ENCODE results near the gene MAPRE3. TPM values are rescaled to one million over a fixed set of nuclear protein-coding genes. Genes with fewer than 3 reads are reported as not detected.

The MAPRE3 gene
- total RNA-seq, 2 experiments from 2014 or later: 2.7 TPM

DNA sequence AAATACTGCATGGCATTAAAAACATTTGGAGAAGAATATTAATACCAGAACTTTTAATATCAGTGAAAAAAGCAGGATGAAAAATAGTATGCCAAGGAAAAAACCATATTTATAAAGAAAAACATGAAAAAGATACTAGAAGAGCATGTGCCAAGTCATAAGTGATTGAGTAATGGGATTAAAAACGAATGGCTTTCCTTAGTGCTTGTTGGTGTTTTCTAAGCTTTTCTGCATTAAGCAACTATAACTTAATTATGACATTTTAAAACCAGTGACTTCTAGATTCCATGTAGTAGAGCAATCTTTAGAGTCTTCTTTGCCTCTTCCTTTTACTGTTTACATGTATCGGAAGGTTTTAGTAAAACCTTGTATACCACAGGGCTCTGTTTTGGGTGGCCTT lies 6.6 kb downstream of the MAPRE3 start:
- ChIA-PET CTCF (interaction anchor here (1.6 kb wide), 1 partner anchor 15 kb away, joined by 5 read pairs; no protein-coding TSS in a partner anchor), POLR2A (no interaction called here)
- H3K4me1 Mint-ChIP-seq: no peaks in the 10 kb centered on the region
- no peak for DNase-seq
- no peak overlapping the region for H3K27ac Mint-ChIP-seq
- no peak overlapping the region for H3K4me3 Mint-ChIP-seq
- H3K27me3 Mint-ChIP-seq: peaks cover 12% of the 10 kb centered on the region
- no peaks in the 10 kb centered on the region for H3K9me3 Mint-ChIP-seq
- H3K36me3 Mint-ChIP-seq (ENCODE audit: low read depth): no peaks in the 10 kb centered on the region

DNA sequence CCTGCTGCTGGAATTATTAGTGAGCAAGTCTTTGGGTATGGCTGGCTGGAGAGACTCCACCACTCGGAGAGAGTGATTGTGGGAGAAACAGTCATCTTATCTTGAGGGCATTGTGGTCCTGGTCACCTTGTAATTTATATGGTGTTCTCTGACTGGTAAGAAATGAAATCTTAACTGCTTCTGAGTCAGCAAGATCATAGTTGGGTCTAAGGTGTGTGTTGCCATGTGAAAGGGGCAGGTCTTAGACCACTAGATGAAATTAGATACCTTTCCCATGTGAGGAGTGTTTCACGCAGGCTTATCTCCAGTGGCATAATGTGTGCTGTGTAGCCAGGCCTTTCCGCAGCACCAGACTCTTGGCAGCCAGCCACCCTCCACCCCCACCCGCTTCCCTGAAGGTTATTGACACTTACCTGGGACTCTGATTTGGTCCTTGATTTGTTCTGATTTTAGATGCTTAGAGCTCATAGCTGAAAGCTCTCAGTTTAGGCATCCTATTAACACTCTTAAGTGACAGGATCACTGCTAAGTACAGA lies 7.7 kb downstream of the MAPRE3 start:
- DNase-seq: no peak
- Mint-ChIP-seq H3K4me3 (no peak overlapping the region), H3K4me1 (no peaks in the 10 kb centered on the region), H3K27me3 (peaks cover 4% of the 10 kb centered on the region), H3K9me3 (no peaks in the 10 kb centered on the region), H3K27ac (no peak overlapping the region), H3K36me3 (ENCODE audit: low read depth) (no peaks in the 10 kb centered on the region)
- ChIA-PET CTCF (interaction anchor here (1.6 kb wide), 1 partner anchor 16 kb away, joined by 5 read pairs; no protein-coding TSS in a partner anchor), POLR2A (no interaction called here)

DNA sequence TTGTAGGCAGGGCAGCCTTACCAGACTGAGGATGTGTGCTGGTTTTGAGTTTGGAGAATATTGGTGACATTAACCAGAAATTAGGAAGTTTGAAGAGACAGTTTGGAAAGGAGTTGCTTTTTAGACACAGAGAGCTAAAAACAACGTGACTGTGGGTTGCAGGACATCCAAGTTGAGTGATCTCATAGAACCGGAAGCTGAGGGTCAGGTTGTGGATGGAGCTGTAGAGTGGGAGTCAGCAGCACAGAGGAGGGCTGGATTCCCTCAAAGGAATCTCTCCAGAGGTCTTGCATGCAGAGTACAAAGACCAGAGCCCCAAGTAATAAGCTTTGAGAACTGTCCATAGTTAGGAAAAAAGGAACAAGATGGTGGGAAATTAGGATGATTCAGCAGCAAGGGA lies 9.3 kb downstream of the MAPRE3 start:
- H3K9me3 Mint-ChIP-seq: no peaks in the 10 kb centered on the region
- no peaks in the 10 kb centered on the region for H3K36me3 Mint-ChIP-seq (ENCODE audit: low read depth)
- no peaks in the 10 kb centered on the region for H3K27me3 Mint-ChIP-seq
- no peak for DNase-seq
- ChIA-PET CTCF (no interaction called here), POLR2A (no interaction called here)
- no peaks in the 10 kb centered on the region for H3K4me1 Mint-ChIP-seq
- no peak overlapping the region for H3K27ac Mint-ChIP-seq
- no peak overlapping the region for H3K4me3 Mint-ChIP-seq

DNA sequence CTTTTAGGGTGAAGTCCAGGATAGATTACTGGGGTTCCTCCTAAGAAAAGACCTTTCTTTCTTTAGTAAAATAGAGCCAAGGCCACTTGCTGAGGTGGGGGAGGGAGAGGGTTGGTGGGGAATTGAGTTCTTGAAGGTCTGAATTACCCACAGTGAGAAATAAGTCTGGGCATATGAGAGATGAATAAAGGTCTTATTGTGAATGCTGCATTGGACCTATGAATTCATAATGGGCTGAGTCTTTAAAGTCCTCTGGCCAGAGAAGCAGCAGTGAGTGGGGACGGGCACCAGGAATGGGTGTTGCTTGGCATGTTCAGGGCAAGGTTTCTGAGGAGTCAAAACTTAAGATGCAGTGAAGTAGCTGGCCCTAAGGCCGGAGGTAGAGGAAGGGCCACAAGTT lies 10.5 kb downstream of the MAPRE3 start:
- CTCF ChIA-PET: no interaction called here
- no peak overlapping the region for H3K27ac Mint-ChIP-seq
- no peak for DNase-seq
- peaks cover 2% of the 10 kb centered on the region for H3K27me3 Mint-ChIP-seq
- POLR2A ChIA-PET: no interaction called here
- H3K4me3 Mint-ChIP-seq: no peak overlapping the region
- no peaks in the 10 kb centered on the region for H3K4me1 Mint-ChIP-seq
- H3K36me3 Mint-ChIP-seq (ENCODE audit: low read depth): no peaks in the 10 kb centered on the region
- no peaks in the 10 kb centered on the region for H3K9me3 Mint-ChIP-seq

DNA sequence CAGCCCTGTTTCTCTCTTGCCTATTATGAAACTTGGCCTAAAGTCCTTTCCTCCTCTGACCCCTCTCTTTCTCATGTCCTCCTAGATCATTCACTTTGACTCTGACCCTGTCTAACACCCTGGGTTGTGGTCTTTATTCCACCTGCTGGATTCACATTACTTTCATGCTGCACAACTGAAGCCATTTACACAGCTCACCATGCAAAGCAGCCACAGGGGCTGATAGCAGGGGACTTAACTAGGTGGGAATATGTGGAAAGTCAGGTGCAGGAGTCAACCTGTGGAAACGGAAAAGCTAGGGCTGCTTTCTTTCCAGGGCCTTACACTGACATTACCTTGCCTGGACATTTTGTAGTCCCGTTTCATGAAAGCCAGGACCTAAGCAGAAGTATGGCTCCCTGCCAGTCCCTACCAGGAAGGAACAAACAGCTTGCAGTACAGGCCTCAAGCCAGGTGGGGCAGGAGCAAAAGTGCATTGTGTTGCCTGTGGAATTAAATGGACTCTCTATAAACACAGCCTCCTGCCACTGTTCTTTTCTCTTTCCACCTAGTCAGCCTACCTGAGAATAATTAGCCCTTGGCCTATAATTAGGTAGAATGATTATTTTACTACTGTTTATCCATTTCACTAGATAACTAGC lies 11.8 kb downstream of the MAPRE3 start:
- CTCF ChIA-PET: interaction anchor here (1.0 to 3.2 kb wide), 4 partner anchors 12 to 20 kb away, joined by 3 to 7 read pairs (median 4); no protein-coding TSS in a partner anchor
- H3K4me1 Mint-ChIP-seq: no peaks in the 10 kb centered on the region
- H3K9me3 Mint-ChIP-seq: no peaks in the 10 kb centered on the region
- peaks cover 2% of the 10 kb centered on the region for H3K27me3 Mint-ChIP-seq
- H3K4me3 Mint-ChIP-seq: no peak overlapping the region
- no peak overlapping the region for H3K27ac Mint-ChIP-seq
- no peaks in the 10 kb centered on the region for H3K36me3 Mint-ChIP-seq (ENCODE audit: low read depth)
- DNase-seq: no peak
- POLR2A ChIA-PET: interaction anchor here (0.7 kb wide), 1 partner anchor 294 kb away, joined by 3 read pairs; no protein-coding TSS in a partner anchor

DNA sequence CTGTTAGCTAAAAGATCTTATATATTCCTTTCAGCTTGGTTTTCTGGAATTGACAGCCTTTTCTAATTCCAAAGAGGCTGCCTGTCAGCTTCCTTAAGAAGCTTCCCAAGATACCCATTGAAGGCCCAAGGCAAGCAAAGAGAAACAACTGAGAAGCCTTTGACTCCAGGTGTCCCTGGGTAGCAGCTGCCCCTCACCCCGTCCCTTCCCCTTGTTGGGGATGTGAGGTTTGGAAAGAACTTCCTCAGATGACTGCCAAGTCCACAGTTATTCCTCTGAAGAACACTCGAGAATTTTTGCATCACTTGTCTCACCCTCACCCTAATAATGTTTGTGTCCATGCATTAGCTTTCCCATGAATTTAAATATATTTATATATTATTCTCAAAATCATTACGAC lies 13.3 kb downstream of the MAPRE3 start:
- no peak overlapping the region for H3K4me3 Mint-ChIP-seq
- H3K9me3 Mint-ChIP-seq: no peaks in the 10 kb centered on the region
- ChIA-PET POLR2A (no interaction called here), CTCF (interaction anchor here (1.5 to 3.2 kb wide), 3 partner anchors 20 to 33 kb away, joined by 5 to 7 read pairs (median 5); no protein-coding TSS in a partner anchor)
- DNase-seq: no peak
- H3K27ac Mint-ChIP-seq: no peak overlapping the region
- H3K36me3 Mint-ChIP-seq (ENCODE audit: low read depth): no peaks in the 10 kb centered on the region
- H3K4me1 Mint-ChIP-seq: no peaks in the 10 kb centered on the region
- H3K27me3 Mint-ChIP-seq: peaks cover 2% of the 10 kb centered on the region

DNA sequence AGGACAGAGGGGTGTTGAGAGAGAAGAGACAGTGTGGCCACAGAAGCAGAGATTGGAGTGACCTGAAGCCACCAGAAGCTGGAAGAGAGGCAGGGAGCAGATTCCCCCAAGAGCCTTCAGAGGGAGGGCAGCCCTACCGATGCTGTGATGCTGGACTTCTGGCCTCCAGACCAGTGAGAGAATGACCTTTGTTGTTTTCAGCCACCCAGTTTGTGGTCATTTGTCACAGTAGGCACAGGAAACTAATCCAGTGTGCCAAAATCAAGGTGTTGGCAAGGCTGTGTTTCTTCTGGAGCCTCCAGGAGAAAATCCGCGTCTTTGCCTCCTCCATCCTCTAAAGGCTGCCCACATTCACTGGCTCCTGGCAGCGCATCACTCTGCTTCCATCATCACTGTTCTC lies 15.4 kb downstream of the MAPRE3 start:
- no peak for DNase-seq
- Mint-ChIP-seq H3K27me3 (peaks cover 2% of the 10 kb centered on the region), H3K4me1 (no peaks in the 10 kb centered on the region), H3K36me3 (ENCODE audit: low read depth) (no peaks in the 10 kb centered on the region), H3K4me3 (no peak overlapping the region), H3K27ac (no peak overlapping the region), H3K9me3 (no peaks in the 10 kb centered on the region)
- ChIA-PET CTCF (interaction anchor here (1.5 kb wide), 1 partner anchor 140 kb away, joined by 3 read pairs; no protein-coding TSS in a partner anchor), POLR2A (no interaction called here)

DNA sequence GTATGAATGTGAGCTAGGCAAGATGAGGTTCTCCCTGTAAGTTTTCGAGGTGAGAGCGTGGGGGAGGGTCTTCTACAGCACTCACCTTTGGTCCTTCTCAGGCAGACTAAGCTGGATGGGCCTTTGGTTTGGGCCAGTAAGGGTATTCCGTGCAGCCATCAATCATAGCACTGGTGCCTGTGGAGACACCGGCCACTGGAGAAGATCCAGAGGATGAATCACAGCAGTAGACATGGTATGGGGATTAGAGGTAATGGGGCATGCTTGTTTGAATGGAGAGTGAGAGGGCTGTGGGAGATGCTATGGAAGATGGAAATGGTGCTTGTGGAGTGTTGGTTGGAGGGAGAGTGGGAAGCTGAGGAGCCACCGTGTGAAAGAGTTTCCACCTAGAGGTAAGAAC lies 16.1 kb downstream of the MAPRE3 start:
- H3K27ac Mint-ChIP-seq: no peak overlapping the region
- no peak overlapping the region for H3K4me3 Mint-ChIP-seq
- POLR2A ChIA-PET: no interaction called here
- H3K9me3 Mint-ChIP-seq: no peaks in the 10 kb centered on the region
- no peaks in the 10 kb centered on the region for H3K36me3 Mint-ChIP-seq (ENCODE audit: low read depth)
- CTCF ChIA-PET: interaction anchor here (1.5 kb wide), 1 partner anchor 140 kb away, joined by 3 read pairs; no protein-coding TSS in a partner anchor
- H3K4me1 Mint-ChIP-seq: no peaks in the 10 kb centered on the region
- no peak for DNase-seq
- peaks cover 2% of the 10 kb centered on the region for H3K27me3 Mint-ChIP-seq

DNA sequence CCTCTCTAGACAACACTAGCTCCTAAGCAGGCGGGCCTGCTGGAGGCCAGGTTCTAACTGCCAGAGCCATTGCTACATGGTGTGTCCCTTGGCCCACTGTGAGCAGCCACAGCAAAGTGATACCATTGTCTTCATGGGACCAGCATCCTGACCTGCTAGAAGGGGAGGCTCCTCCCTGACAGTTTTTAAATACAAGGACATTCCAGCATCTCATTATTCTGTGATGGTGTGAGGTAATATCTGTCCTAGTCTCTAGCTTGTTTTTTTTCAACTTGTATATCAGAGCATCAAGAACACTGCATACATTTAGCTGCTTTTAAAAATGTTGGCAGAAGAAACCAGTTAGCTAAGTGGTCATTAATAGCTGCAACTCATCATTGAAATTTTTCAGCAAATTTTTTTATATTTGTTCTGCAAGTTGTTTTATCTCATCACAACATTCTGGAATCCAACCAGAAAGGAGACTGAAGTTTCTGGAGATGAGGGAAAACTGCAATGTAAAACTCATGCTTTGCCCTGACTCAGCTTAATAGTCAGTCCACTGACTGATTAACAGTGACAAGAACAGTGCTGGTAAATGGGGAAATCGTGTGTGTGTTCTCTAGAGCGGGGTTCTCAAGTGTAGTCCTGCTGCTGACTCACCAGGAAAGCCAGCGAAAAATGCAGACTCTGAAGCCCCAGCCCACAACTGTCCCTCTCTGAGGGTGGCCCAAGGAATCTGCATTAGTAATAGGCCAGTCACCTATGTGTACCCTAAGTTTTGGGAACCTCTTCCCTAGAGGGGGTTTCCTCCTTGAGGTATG lies 17.8 kb downstream of the MAPRE3 start:
- no peaks in the 10 kb centered on the region for H3K9me3 Mint-ChIP-seq
- H3K4me1 Mint-ChIP-seq: no peaks in the 10 kb centered on the region
- H3K36me3 Mint-ChIP-seq (ENCODE audit: low read depth): no peaks in the 10 kb centered on the region
- DNase-seq: no peak
- H3K27me3 Mint-ChIP-seq: peaks cover 2% of the 10 kb centered on the region
- H3K27ac Mint-ChIP-seq: no peak overlapping the region
- no peak overlapping the region for H3K4me3 Mint-ChIP-seq
- POLR2A ChIA-PET: no interaction called here
- CTCF ChIA-PET: interaction anchor here (0.7 to 2.0 kb wide), 3 partner anchors 12 to 196 kb away, joined by 3 to 6 read pairs (median 3); no protein-coding TSS in a partner anchor

DNA sequence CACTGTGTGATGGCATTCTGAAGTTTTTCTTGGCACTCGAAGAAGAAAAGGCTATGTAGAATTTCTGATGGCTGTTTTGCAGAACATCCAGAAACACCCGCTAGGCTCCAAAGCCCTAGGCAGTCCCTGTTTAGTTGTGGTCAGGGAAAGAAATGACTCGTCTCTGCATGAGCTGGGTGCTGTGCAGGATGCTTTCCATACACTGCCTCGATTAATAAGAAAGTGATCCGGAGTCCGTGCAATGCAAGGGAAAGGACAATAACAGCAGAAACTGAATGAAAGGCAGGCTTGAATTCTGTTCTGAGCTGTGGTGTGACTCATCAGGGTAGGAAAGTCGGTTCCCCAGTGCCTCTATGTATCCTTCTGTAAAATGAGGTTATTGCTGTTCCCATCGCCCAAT lies 18.7 kb downstream of the MAPRE3 start:
- Mint-ChIP-seq H3K36me3 (ENCODE audit: low read depth) (no peaks in the 10 kb centered on the region), H3K4me1 (no peaks in the 10 kb centered on the region), H3K27me3 (peaks cover 2% of the 10 kb centered on the region), H3K4me3 (no peak overlapping the region), H3K27ac (no peak overlapping the region), H3K9me3 (no peaks in the 10 kb centered on the region)
- DNase-seq: no peak
- POLR2A ChIA-PET: no interaction called here
- CTCF ChIA-PET: interaction anchor here (2.0 kb wide), 1 partner anchor 13 kb away, joined by 6 read pairs; no protein-coding TSS in a partner anchor

DNA sequence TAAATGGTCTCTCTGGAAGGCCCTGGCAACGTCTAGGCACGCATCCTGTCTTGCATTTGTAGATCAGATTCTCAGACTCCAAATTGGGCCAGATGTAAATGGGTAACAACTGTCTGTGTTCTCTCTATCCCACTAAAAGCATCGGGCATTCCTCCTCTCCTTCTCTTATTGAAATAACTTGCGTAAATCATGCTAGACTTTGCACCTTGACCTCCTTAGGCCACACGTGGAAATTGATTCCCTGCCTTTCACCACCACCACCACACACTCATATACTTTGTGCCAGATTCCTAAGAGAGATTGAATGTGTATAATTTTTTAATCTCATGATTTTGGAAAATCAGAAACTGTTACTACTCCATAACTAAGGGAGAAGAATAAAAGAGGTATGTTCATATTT lies 21.3 kb downstream of the MAPRE3 start:
- no peaks in the 10 kb centered on the region for H3K9me3 Mint-ChIP-seq
- CTCF ChIA-PET: no interaction called here

DNA sequence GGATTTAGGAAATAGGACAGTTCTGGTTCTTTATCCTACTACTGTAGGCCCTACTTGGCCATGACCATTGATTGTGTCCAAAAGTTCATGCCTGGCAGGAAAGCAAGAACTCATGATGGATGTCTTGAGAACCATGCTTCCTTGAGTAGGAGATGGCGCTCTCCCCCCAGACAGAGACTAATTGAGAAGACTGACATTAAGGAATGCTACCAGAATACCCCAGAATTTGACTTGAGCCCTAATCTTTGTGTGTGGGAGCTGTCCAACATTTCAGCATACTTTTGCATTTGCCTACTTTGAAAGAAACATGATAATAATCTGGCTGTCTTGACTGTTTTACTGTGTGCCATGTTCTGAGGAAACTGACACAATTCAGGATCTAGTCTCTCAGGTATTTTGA lies 23.3 kb downstream of the MAPRE3 start:
- Mint-ChIP-seq H3K4me1 (no peaks in the 10 kb centered on the region), H3K27ac (no peak overlapping the region), H3K9me3 (no peaks in the 10 kb centered on the region), H3K27me3 (peaks cover under 1% of the 10 kb centered on the region), H3K4me3 (no peak overlapping the region), H3K36me3 (ENCODE audit: low read depth) (no peaks in the 10 kb centered on the region)
- DNase-seq: no peak
- POLR2A ChIA-PET: interaction anchor here (1.1 kb wide), 1 partner anchor 24 kb away, joined by 3 read pairs; no protein-coding TSS in a partner anchor
- CTCF ChIA-PET: interaction anchor here (1.4 kb wide), 1 partner anchor 149 kb away, joined by 3 read pairs; no protein-coding TSS in a partner anchor

More for the DNA sequence above, 21.3 kb downstream of the MAPRE3 start:
- DNase-seq: no peak
- H3K27me3 Mint-ChIP-seq: no peaks in the 10 kb centered on the region
- no peak overlapping the region for H3K4me3 Mint-ChIP-seq
- H3K36me3 Mint-ChIP-seq (ENCODE audit: low read depth): no peaks in the 10 kb centered on the region
- H3K4me1 Mint-ChIP-seq: no peaks in the 10 kb centered on the region
- H3K27ac Mint-ChIP-seq: no peak overlapping the region
- POLR2A ChIA-PET: no interaction called here

DNA sequence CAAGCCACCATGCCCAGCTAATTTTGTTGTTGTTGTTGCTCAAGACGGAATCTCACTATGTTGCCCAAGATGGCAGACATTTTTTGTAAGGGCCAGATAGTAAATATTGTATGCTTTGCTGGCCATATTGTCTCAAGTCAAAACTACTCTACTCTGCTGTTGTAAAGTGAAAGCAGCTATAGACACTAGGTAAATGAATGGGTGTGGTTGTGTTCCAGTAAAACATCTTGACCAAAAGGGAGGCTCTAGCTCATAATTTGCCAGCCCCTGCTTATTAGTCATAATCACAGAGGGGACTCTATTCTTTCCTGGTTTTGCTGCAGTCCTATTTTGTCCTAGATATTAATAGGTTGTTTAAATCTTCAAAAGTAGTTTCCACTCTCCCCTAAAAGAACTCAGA lies 24.5 kb downstream of the MAPRE3 start:
- Mint-ChIP-seq H3K9me3 (no peaks in the 10 kb centered on the region), H3K4me1 (no peaks in the 10 kb centered on the region), H3K27me3 (peaks cover 5% of the 10 kb centered on the region), H3K4me3 (no peak overlapping the region), H3K36me3 (ENCODE audit: low read depth) (no peaks in the 10 kb centered on the region), H3K27ac (no peak overlapping the region)
- no peak for DNase-seq
- ChIA-PET POLR2A (interaction anchor here (0.6 to 1.1 kb wide), 2 partner anchors 23 to 161 kb away, joined by 3 read pairs; no protein-coding TSS in a partner anchor), CTCF (interaction anchor here (0.7 to 1.6 kb wide), 5 partner anchors 12 to 225 kb away, joined by 3 to 4 read pairs (median 3); no protein-coding TSS in a partner anchor)

Data from activated CD4-positive, alpha-beta memory T cell treated with anti-CD3 and anti-CD28 coated beads, Interleukin-2, amount 10 ng/mL, durations not matched to agents 7 days and 5 days (primary cell).